ENCODE measurements around the gene ELL2.
"Not testable (repeated sequence)": the region's sequence is repeated elsewhere in the genome, so short reads cannot be mapped to it uniquely, and the experiment has no call there.

The ELL2 gene

DNA sequence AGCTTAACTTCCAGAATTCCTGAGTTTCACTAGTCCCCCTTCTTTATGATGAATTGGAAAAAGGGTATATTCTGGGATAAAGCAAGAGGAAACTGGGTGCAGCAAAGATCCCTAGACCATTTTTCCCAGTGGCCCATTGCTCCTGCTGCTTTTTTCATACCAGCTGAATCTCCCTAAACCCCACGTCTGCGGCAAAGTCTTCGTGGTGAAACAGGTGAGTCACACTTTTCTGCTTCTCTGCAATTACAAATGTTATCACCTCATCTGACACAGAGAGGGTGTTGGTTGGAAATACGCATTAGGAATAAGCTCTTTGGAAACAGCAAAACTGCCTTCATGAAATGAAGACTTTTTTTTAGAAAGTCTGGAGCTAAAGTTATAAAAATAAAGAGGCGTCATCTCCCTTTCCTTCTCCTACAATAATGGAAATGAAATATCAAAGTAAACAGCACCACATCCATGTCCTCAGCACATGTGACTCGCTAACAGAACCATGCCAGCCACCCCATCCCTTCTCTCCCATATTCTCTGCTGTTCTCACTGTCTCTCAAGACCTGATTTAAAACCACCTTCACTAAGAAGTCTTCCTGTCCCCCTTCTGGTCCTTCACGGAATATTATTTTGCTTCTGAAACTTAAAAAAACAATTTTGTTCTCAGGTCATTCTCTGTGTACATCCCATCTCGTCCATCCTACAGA lies 99.6 kb downstream of the ELL2 start:
- DNase-seq (ENCODE audit: low spot score), result peak; percentile 63
- FAIRE-seq, result no peak

DNA sequence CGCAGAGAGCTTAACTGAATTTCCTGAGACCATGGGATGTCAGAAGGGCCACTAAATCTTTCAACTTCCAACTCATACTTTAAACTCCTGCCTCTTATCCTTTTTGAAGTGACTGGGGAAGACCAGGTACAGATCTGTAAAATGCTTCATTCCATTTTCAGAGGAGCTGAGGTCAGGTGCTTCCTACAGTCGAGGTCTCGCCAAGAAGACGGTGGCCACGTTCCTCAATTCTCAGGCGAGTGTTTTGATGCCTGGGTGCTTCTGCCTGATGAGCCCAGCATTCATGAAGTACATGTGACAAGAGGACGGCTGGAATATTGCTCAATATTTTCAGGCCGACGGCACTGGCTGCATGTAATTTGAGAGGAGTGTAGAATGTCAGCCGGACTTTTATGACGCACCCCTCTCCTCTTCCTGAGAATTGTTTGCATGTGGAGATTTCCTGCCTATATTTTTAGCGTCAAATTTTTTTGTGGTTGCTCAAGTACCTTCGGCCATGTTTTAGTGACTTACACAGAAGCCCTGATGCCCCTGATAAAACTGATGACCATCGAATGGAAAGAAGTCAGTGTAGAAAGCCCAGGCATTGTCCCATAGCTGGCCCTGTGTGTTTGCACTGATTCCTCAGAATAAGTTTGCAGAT lies 100.3 kb downstream of the ELL2 start:
- no peak for FAIRE-seq
- DNase-seq (ENCODE audit: low spot score), result peak; percentile 68

DNA sequence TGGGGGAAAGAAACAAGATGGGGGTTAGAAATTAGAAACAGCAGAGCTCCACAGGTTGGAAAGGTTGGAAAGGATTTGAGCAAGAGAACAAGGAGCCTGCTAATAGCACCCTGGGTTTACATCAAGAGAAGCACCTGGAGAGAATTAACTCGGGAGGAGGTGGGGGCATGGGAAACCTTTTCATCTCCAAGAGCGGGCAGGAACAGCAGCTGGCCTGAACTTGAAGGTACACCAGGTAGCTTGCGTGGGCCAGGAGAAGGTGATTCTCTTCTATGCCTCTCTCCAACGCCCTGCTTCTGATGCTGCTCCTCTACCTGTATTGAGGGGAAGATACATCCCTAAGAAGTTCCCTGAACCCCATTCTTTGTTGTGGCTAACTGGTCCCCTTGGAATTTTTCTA lies 102.0 kb downstream of the ELL2 start:
- FAIRE-seq (no peak), DNase-seq (ENCODE audit: low spot score) (no peak)

DNA sequence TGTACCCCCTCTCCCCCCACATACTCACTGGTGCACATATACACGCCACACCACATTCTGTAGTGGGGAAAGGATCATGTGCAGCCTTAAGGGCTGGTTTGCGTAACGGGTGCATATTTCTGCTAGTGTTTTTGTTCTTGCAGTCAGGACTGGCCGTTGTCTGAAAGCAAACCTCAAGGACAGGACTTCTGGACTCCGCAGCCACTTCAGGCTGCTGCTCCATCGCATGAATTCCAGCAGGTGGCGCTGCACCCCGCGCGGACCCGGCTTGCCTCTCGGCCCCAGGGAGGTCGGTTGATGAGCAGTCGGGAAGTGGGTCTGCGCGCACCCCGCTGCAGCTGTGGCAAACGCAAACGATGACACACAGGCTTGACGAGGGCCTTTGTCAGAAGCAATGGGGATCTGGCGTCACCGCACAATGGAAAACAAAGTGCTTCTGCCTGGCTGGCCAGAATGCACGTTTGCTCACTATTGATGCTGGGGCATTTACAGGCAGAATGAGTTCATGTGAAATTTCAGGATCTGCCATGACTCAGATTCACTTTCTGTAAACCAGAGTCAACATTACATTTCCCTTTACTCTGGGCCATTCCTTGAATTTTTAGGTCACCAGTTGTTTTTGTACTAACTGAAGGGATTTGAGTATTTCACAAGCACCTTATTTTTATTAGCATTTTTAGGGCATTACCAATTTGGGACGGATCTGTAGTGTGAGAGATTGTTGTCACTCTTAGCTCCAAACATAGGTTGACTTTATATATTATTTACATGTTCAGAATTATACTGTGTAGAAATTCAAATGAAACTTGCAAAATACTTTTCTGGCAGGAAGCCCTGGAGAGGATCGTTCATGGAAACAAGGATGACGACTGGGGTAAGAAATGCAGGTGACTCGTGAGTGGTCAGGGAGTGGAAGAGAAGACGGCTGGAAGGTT lies 102.7 kb downstream of the ELL2 start:
- peak; percentile 90 for DNase-seq (ENCODE audit: low spot score)

DNA sequence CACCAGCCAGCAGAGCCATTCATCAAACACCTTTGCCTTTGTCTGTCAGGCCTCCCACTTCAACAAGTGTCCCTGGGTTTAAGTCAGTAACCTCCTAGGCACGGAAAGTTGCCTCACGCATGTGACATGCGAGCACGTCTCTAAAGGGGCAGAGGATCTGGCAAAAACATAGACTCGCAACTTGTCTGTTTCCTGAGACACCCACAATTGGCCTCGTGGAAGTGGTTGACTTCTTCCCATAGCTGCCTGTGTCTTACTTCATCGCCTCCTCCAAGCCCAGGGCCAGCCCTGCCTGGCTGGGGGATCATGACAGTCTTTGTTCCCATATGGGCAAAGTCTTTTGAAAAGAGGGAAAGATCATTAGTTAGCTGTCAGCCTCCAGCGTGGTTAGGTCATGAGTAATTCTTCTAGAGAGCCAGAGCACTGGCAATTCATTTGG lies 103.6 kb downstream of the ELL2 start:
- no peak for DNase-seq (ENCODE audit: low spot score)
- no peak for FAIRE-seq

More for the DNA sequence above, 102.7 kb downstream of the ELL2 start:
- peak; percentile 74 for FAIRE-seq

DNA sequence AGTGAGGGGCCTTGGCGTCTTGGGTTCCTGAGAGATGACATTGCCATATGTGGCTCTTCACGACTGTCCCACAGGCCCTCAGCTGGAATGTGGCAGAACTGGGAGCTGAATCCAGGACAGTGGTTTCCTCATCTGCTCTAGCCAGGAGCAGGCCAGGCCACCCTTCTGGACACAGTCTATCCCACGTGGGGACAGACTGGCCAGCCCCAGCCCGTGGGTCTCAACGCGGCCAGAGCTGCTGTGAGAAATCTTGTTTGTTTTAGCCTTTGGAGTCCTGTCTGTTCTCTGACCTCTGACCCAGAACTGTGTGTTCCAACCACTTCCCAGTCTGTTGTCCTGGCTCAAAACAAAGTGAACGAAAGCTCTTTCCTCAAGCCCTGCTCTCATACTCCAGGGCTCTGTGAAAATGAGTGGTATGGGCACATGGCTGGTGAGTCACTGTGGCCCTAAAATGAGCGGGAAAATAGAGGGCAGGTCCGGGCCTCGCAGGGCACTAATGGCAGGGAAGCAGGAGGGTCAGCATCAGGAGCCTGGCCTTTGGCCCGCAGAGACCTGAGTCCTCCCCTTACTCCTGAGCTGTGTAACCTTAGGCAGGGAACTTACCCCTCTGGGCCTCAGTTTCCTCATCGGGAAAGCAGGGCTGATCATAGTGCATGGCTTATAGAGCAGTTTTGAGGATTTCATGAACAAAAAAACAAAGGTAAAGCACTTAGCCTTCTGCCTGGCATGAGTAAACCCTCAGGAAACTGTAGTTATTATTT lies 104.3 kb downstream of the ELL2 start:
- FAIRE-seq, result no peak
- DNase-seq (ENCODE audit: low spot score), result no peak

DNA sequence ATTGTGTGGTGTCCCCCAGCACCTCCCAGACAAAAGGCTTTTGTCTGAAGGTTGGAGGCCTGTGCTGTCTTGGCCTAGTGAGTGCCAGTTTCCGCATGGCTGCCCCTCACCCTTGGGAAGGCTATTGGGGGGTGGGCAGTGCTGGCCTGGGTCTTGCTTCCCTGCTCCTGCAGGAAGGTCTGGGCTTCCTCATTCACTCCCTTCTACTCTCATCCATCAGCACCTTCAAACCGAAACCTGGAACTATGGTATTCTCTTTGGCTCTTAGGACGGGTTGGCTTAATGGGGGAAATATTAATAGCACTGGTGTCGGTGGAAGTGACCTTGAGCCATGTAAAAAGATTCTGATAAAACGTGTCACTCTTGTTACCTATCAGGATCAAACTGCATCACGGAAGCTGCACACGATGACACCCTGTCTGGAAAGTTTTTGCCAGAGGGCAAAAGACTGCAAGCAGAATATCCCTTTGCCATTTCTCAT lies 105.1 kb downstream of the ELL2 start:
- DNase-seq (ENCODE audit: low spot score) (no peak), FAIRE-seq (no peak)

DNA sequence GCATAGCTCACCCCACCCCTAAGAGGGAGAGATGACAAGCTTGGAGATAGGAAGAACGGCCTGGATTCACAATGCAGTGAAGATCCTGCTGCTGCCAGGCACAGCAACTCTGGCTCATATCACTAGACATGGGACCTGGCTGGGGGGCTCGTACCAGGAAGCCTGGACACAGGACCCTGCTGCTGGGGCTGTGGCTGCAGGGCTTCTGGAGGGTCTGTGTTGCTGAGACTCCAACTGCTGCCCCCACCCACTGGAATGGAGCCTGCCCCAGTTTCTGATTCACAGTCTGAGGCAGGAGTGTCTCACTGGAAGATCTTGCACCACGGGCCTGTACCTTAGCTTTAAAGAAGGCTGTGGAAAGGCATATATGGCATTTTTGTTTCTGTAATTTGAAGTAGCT lies 108.2 kb downstream of the ELL2 start:
- FAIRE-seq, result no peak
- DNase-seq (ENCODE audit: low spot score), result no peak

DNA sequence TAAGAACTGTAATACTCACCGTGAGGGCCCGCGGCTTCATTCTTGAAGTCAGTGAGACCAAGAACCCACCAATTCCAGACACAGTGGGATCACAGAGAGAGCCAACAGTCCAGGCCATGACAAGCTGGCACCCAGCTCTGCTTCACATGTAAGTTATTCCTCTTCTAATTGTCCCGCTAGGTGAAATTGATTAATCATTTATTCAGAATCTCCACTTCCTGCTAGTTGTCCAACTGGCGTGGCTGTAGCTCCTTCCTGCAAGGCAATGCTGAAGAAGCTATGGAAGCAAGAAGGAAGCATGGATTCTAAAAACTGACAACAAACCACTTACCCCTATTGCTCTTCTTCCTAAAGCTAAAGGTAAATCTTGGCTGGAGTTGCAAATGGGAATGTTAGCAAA lies 109.1 kb downstream of the ELL2 start:
- FAIRE-seq, result no peak
- no peak for DNase-seq (ENCODE audit: low spot score)

DNA sequence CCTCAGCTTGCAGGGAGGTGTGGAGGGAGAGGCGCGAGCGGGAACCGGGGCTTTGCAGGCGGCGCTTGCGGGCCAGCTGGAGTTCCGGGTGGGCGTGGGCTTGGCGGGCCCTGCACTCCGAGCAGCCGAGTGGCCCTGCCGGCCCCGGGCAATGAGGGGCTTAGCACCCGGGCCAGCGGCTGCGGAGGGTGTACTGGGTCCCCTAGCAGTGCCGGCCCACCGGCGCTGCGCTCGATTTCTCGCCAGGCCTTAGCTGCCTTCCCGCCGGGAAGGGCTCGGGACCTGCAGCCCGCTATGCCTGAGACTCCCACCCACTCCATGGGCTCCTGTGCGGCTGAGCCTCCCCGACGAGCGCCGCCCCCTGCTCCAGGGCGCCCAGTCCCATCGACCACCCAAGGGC lies 110.5 kb downstream of the ELL2 start:
- not testable (repeated sequence) for DNase-seq (ENCODE audit: low spot score); FAIRE-seq

DNA sequence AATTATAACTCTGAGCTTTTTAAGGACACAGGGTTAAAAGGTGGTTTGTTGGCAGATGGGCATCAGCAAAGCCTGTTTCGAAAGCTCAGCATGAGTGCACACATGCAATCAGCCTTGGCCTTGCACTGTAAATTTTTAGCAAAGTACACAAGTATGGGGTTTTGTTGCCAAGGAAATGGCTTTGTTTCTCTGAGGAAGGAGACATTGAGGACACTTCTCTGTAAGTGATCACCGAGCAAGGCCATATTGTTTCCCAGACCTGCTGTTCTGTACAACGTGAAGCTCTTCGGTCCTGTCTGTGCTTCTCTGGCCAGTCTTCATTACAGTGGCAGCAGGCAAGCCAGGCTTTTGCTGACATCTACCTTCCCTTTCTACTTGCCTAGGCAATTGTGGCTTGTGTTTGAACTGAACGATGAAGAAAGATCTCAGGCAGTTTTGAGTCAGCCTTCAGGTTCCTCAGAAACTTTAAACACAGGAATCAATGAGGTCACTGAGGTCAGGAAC lies 111.2 kb downstream of the ELL2 start:
- FAIRE-seq (no peak), DNase-seq (ENCODE audit: low spot score) (no peak)

DNA sequence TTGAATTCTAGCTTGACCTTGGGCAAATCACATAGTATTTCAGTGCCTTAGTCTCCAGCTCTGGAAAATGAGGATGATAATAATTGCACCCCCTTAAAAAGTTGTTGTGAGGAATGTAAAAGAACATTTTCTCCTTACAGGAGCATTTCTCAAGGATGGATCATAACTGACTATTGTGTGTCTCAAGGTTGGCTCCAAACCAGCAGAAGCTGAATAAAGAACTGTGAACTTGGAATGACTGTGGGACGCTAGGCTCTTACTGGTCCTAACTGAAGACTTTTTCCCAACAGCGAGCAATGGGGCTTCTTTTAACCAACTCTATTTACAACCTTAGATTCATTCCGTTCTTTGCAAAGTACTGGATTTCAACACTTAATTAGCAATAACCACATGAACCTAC lies 113.0 kb downstream of the ELL2 start:
- no peak for FAIRE-seq
- no peak for DNase-seq (ENCODE audit: low spot score)

DNA sequence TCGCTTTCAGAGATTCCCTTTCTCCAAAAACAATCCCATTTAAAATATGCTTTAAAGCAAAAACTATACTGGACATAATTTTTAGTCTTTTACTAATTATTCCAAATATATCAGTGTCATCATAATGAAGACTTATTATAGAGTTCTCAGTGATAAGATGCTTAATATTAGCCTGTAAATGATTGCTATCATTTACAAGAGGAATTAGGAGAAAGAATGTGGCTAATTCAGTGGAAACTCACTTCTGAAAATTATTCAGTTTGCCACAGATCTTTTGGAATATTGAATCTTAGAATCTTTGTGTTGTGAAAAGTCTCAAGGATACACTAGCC lies 114.4 kb downstream of the ELL2 start:
- DNase-seq (ENCODE audit: low spot score) (no peak), FAIRE-seq (no peak)

DNA sequence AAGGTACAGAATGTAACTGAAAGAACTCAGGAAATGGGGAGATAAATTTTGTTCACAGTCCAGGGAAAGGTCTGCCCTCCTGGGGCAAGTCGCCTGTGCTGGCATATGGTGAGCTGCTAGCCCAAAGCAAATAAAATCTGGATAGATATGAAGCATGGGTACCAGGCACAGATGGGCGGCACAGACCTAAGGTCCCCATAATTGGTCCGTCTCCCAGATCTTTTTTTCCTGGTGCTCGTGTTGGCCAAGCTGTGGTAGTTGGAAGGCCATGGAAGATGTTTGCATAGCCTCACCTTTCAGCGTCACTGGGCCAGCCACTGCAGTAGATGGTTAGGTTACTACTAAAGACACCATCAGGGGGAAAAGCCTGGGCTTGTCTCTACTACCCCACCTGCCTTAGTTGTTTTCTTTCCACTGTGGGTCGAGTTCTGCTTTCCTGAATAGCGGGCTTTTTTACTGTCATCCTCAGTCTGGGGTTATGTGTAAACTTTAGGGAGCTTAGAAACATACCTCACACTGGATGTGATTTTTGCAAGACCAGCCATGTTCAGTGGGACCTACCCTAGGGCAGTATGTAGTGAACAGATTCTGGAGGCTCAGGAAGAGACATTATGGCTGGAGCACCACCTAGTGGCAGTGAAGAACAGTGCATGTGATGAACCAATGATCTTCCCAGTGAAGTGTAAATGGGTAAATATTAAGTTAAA lies 114.9 kb downstream of the ELL2 start:
- no peak for FAIRE-seq
- DNase-seq (ENCODE audit: low spot score), result peak; percentile 66

DNA sequence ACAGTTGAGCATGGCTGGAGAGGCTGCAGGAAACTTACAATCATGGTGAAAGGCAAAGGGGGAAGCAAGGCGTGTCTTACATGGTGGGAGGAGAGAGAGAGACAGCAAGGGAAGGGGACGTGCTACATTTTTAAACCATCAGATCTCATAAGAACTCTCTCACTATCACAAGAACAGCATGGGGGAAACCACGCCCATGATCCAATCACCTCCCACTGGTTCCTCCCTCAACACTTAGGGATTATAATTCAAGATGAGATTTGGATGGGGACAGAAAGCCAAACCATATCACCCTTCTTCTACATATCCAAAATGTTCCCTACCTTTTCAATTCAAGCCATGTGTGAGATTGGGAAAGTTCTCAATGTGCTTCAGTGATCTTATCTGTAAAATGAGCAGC lies 116.3 kb downstream of the ELL2 start:
- FAIRE-seq, result no peak
- DNase-seq (ENCODE audit: low spot score), result no peak

DNA sequence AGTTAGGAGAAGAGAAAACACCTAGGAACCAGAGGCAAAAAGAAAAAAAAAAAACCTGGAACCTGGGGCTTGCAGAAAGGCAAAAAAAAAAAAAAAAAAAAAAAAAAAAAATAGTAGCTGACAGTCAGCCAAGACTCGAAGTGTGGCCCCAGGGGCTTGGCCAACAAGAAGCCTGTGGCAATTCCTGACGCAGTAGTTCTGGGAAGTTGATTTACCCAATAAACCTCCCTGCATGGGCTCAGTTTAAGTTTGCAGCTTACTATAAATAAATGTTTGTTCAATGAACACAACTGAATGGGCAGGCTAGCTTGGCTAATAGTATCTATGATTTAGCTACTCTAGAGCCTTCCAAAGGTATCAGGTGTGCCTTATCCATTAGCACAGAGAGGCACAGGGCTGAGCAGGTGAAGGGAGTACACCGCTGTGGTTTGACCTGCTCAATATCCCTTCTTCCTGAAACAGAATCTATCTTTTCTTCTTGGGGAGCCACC lies 117.9 kb downstream of the ELL2 start:
- FAIRE-seq (no peak), DNase-seq (ENCODE audit: low spot score) (no peak)

DNA sequence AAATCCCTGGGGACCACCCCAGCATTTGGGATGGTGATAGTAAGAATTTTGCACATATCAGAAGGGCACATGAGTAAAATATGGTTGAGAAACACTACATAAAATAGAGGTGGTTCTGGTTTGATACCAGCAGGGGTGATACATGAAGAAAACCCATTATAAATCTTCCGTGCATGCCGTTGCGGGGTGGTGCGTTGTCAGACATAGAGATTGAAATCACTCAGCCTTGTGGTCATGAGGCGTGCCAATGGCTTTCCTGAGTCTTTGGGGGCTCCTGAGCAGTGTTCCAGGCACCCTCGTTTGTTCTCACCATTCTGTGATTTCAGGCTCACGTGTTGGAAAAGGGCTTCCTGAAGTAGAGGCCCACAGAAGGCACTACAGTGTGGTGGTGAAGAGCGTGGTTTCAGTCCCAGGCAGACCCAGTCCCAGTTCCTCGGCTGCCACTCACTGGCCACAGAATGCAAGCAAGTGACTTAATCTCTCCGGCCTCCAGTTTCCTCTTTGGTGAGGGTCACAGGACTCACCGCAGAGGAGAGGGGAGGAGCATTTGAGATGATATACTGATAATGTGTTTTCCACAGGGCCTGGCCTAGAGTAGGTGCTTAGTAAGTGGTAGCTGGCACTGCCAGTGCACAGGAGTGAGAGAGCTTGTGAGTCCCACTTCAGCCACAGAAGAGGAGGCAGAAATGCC lies 118.7 kb downstream of the ELL2 start:
- no peak for FAIRE-seq

DNA sequence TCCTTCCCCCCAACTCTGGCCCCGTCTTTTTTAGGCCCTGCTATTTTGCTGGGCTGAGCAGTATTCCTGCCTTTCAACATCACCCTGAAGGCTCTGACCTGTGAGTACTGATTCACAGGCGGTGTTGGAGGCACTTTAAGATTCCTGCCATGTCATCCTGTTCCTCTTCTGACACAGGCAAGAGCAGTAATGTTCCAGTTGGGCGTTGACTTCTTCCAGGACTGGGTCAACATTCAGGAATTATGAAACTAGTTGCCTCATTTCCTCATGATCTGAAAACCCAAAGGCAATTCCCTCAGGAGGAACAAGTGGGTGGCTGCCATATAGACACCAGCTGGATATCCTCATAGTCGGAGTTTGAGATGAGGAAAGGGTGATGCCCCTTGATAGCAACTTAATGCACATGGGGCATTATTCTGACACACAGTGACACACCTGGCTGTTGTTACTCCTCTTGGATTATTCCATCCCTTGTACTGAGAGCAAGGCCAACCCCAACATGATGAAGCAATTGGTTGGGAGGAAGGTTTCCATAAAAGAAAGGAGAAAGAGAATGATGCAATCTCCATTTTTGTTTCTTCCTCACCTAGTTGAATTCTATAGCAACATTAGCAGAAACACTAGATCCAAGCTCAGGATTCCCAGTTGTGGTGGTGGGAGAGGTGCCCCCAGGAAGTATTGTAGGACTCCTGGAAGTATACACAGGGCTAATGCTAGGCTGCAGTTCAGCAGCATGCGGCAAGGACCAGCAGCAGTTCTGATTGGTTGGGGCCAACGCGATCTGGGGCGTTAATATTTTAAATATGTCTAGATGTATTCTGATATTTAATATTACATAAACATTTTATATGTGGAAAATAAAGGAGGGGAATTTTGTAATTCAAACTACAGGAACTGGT lies 119.5 kb downstream of the ELL2 start:
- FAIRE-seq, result no peak
- no peak for DNase-seq (ENCODE audit: low spot score)

More for the DNA sequence above, 118.7 kb downstream of the ELL2 start:
- peak; percentile 76 for DNase-seq (ENCODE audit: low spot score)

Data from urothelium cell line (cell line).